Ishikawa (cell line): Measurements from ENCODE around the gene WDR38.

ENCODE experiments used
- CEBPB ChIP-seq: IDR thresholded peaks from 2 replicates; pipeline ENCODE4 v1.6.1; 2012
- CREB1 ChIP-seq: IDR thresholded peaks from 2 replicates; pipeline ENCODE4 v1.6.1; 2012; ENCODE audit warnings: low read depth
- NFIC ChIP-seq: IDR thresholded peaks from 2 replicates; pipeline ENCODE4 v1.6.1; 2012
- RAD21 ChIP-seq: IDR thresholded peaks from 2 replicates; pipeline ENCODE4 v1.6.1; 2012; ENCODE audit warnings: low read depth
- TAF1 ChIP-seq: IDR thresholded peaks from 2 replicates; pipeline ENCODE4 v1.6.1; 2012; ENCODE audit warnings: low read depth, mild to moderate bottlenecking
- YY1 ChIP-seq: IDR thresholded peaks from 2 replicates; pipeline ENCODE4 v1.6.1; 2012; ENCODE audit warnings: low read depth
- TF ChIP-seq, protein P1 (sequence below): IDR thresholded peaks from 2 replicates; pipeline ENCODE4 v1.6.1; 2012

DNA sequence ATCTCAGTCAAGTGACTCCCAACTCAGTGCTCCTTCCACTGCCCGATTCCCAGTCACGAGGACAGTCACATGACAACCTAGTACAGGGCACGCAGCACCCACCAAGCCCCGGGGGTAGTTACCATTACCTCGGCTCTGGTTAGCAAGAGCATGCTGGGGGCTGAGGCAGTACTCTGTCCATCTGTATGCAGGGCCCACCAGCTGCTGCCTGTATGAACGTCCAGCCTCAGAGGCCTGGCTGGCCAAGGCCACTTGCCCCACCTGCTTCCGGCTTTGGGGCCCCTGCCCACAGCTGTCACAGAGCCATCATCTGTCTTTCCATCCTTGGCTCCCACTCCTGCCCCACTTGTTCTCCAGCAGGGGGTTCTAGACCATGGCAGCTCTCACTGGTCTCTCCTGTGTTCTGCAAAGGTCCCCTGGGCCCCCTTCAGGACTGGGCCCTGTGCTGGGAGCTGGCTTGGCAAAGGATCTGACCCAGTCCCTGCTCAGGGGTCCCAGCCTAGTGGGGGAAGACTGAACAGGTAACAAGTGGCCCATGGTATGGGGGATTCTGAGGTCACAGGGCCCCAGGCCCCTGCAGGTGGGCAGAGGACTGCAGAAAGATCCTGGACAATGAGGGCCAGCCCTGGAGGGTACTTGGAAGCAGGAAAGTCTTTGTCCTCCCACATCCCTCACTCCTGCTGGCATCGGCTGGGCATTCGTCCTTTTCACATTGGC is 5.2 kb downstream of the WDR38 start:
- TF ChIP-seq YY1 (no peak), CEBPB (no peak), NFIC (no peak), TAF1 (no peak), RAD21 (no peak), CREB1 (no peak)
- TF ChIP-seq, protein P1, sequence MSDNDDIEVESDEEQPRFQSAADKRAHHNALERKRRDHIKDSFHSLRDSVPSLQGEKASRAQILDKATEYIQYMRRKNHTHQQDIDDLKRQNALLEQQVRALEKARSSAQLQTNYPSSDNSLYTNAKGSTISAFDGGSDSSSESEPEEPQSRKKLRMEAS, result no peak
